SH-SY5Y (cell line): Measurements from ENCODE around the gene RND2.
A peak's percentile ranks its signal among the peaks of the same experiment; 100 is the strongest.

ENCODE experiments used
- GATA2 ChIP-seq: IDR thresholded peaks from 2 replicates; pipeline ENCODE4 v1.6.1; 2011; ENCODE audit warnings: mild to moderate bottlenecking, low read depth, low read length
- GATA3 ChIP-seq: IDR thresholded peaks from 2 replicates; pipeline ENCODE4 v1.6.1; 2011; ENCODE audit warnings: low read depth, mild to moderate bottlenecking, low read length, moderate library complexity

GRCh38 chr17:43024407-43025289 is at the start of gene RND2:
- TF ChIP-seq GATA3 (no peak), GATA2 (peak; percentile 41; the same call in 1 of the 2 replicates)
